Measurements from ENCODE around the gene SERPINI1. TPM values are rescaled to one million over a fixed set of nuclear protein-coding genes. Genes with fewer than 3 reads are reported as not detected.

Gene SERPINI1
- total RNA-seq, 2 experiments from 2014 or later = 0.83 to 1.0 TPM

DNA sequence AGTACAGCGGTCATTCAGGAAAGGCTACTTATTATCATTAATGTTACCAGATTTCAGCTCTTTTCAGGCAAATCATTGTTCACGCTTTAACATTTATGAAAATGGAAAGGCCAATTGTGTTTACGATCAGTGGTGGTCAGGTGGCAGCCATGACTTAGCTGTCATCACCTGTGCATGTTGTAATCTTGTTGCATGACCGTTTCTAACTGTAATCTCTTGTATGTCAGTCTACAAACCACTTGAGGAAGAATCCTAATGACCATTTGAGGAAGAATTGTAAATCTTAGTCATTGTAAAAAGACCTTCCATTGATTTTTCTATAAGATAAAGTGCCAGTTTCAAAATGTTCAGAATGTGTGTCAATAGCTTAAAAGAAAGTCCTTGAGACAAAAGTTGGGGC is 100.4 kb downstream of the SERPINI1 start:
- Mint-ChIP-seq H3K9me3 (no peaks in the 10 kb centered on the region), H3K4me1 (ENCODE audit: low read depth) (no peaks in the 10 kb centered on the region), H3K36me3 (ENCODE audit: low read depth) (no peaks in the 10 kb centered on the region), H3K4me3 (no peak overlapping the region), H3K27me3 (no peaks in the 10 kb centered on the region), H3K27ac (no peak overlapping the region)
- POLR2A ChIA-PET = no interaction called here
- no peak for ATAC-seq
- no peak for DNase-seq
- TF ChIP-seq CTCF (IDR thresholded peaks at IDR 0.05) = no peak
- CTCF ChIA-PET = no interaction called here
- intact Hi-C loops (cut with micrococcal nuclease) = no loop called here

DNA sequence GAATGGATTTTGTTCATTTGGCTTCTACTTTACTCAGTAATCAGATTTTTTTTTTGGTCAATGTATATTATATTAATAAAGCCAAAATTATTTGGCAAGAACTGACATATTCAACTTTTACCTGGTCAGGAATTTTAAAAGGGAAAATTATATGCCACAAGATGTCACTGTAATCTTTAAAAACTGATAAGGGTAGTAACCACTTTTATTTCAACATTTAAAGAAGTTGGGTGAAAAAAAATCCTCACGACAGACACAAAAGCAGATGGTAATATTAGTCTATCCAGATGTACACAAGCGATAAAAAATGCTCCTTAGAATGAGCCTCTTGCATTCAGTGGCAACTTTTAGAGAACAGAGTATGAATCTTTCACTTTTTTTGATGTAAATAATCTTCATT is 101.9 kb downstream of the SERPINI1 start:
- TF ChIP-seq CTCF (IDR thresholded peaks at IDR 0.05) = no peak
- no peak overlapping the region for H3K27ac Mint-ChIP-seq
- ChIA-PET CTCF (interaction anchor here (1.4 kb wide), 1 partner anchor 45 kb away, joined by 5 read pairs; no protein-coding TSS in a partner anchor), POLR2A (no interaction called here)
- intact Hi-C loops (cut with micrococcal nuclease) = no loop called here
- no peaks in the 10 kb centered on the region for H3K9me3 Mint-ChIP-seq
- H3K4me3 Mint-ChIP-seq = no peak overlapping the region
- no peak for ATAC-seq
- H3K4me1 Mint-ChIP-seq (ENCODE audit: low read depth) = no peaks in the 10 kb centered on the region
- H3K36me3 Mint-ChIP-seq (ENCODE audit: low read depth) = no peaks in the 10 kb centered on the region
- no peak for DNase-seq
- no peaks in the 10 kb centered on the region for H3K27me3 Mint-ChIP-seq

DNA sequence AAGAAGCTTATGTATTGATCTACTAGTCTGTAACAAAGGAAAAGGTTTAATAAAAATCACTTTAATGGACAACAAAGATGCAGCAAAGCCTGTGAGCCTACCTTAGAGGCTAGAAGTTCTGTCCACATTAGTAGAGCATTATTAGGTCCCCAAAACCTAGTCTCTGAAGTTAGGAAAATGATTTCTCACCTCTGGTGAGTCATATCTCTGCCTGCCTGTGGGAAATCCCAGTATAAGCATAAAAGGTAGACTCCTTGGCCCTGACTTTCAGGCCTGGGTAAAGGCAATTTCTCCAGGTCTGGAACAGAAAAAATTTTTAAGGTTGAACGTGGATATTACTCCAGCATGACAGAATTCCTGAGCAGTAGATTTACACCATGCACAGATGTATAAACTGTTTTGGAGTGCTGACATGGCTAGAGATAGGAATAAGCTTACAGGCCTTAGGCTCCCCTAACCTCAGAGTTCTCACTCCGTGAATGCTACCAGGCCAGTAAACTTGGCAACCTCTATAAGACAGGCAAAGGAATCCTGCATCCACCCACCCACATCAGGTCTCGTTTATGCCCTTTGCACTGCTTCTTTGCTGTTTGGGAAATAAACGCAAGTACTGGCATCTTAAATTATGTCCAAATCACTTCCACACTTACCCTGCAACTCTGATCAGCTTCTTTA is 104.1 kb downstream of the SERPINI1 start:
- no peak for TF ChIP-seq CTCF (IDR thresholded peaks at IDR 0.05)
- Mint-ChIP-seq H3K27me3 (no peaks in the 10 kb centered on the region), H3K9me3 (no peaks in the 10 kb centered on the region), H3K4me3 (no peak overlapping the region), H3K36me3 (ENCODE audit: low read depth) (no peaks in the 10 kb centered on the region), H3K27ac (no peak overlapping the region), H3K4me1 (ENCODE audit: low read depth) (no peaks in the 10 kb centered on the region)
- ChIA-PET CTCF (interaction anchor here (1.6 kb wide), 1 partner anchor 459 kb away, joined by 4 read pairs; the partner anchor contains the start of gene ZBBX), POLR2A (no interaction called here)
- ATAC-seq = peak; percentile 34
- DNase-seq = no peak
- intact Hi-C loops (cut with micrococcal nuclease) = no loop called here

DNA sequence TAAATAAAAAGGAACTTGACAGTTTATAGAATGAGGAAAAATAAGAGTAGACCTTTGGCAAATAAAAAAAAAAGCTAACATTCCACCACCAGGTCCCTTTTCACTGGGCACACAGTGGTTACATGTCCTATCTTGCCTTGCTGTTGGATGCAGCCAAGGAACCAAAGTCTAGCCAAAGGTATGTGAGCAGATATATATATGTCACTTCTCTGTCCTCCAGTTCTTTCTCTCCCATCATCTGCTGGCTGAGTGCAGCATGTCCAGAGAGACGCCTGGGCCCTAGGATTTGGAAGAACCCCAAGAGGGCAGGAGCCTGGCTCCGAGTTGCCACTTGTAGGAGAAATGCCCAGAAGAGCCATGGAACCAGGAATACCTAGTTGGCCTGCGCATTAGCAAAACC is 104.7 kb downstream of the SERPINI1 start:
- ChIA-PET CTCF (interaction anchor here (1.6 kb wide), 1 partner anchor 460 kb away, joined by 4 read pairs; the partner anchor contains the start of gene ZBBX), POLR2A (no interaction called here)
- ATAC-seq (no peak), DNase-seq (no peak)
- Mint-ChIP-seq H3K27ac (no peak overlapping the region), H3K9me3 (no peaks in the 10 kb centered on the region), H3K4me1 (ENCODE audit: low read depth) (no peaks in the 10 kb centered on the region), H3K4me3 (no peak overlapping the region), H3K36me3 (ENCODE audit: low read depth) (no peaks in the 10 kb centered on the region), H3K27me3 (no peaks in the 10 kb centered on the region)
- TF ChIP-seq CTCF (IDR thresholded peaks at IDR 0.05) = no peak
- intact Hi-C loops (cut with micrococcal nuclease) = no loop called here

GRCh38 chr3:167843481-167843880 is 108.0 kb downstream of the SERPINI1 start:
- Mint-ChIP-seq H3K4me1 (ENCODE audit: low read depth) (no peaks in the 10 kb centered on the region), H3K27ac (no peak overlapping the region), H3K27me3 (no peaks in the 10 kb centered on the region), H3K9me3 (no peaks in the 10 kb centered on the region), H3K36me3 (ENCODE audit: low read depth) (no peaks in the 10 kb centered on the region), H3K4me3 (no peak overlapping the region)
- CTCF ChIA-PET = no interaction called here
- POLR2A ChIA-PET = interaction anchor here (0.5 kb wide), 1 partner anchor 492 kb away, joined by 3 read pairs; no protein-coding TSS in a partner anchor
- DNase-seq (no peak), ATAC-seq (no peak)
- intact Hi-C loops (cut with micrococcal nuclease) = no loop called here
- TF ChIP-seq CTCF (IDR thresholded peaks at IDR 0.05) = no peak

All from activated CD8-positive, alpha-beta T cell treated with anti-CD3 and anti-CD28 coated beads for 36 hours (primary cell).